Right forelimb (tissue), 1 donor: ENCODE measurements around the gene KLHL40.

Source experiments
- DNase-seq: peaks from one replicate; pipeline ENCODE4 v3.0.0-alpha.2; 2018

Gene KLHL40

GRCh38 chr3:42657675-42658074 is 27.7 kb upstream of the KLHL40 start:
- DNase-seq, result no peak

DNA sequence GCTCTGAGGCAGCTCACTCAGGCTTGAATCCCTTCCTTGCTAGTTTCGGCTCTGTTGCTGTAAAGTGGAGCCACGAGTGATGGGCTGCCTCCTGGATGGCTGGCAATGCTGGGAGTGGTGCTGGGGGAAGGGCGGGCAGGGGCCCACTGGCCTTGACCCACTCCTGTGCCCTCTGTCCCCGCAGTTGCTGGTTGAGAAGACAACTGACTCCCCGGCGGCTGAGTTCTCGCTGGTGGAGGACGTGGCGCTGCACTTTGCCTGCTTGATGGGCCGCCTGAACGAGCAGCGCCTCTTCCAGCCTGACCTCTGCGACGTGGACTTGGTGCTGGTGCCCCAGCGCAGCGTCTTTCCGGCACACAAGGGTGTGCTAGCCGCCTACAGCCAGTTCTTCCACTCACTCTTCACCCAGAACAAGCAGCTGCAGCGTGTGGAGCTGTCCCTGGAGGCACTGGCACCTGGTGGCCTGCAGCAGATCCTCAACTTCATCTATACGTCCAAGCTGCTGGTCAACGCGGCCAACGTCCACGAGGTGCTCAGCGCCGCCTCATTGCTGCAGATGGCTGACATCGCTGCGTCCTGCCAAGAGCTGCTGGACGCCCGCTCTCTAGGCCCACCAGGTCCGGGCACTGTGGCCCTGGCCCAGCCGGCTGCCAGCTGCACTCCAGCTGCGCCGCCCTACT is 27.1 kb upstream of the KLHL40 start:
- no peak for DNase-seq

GRCh38 chr3:42658771-42659390 is 26.5 kb upstream of the KLHL40 start:
- no peak for DNase-seq

- no peak for DNase-seq
Measured at GRCh38 chr3:42659451-42660130, 25.7 kb upstream of the KLHL40 start.

DNA sequence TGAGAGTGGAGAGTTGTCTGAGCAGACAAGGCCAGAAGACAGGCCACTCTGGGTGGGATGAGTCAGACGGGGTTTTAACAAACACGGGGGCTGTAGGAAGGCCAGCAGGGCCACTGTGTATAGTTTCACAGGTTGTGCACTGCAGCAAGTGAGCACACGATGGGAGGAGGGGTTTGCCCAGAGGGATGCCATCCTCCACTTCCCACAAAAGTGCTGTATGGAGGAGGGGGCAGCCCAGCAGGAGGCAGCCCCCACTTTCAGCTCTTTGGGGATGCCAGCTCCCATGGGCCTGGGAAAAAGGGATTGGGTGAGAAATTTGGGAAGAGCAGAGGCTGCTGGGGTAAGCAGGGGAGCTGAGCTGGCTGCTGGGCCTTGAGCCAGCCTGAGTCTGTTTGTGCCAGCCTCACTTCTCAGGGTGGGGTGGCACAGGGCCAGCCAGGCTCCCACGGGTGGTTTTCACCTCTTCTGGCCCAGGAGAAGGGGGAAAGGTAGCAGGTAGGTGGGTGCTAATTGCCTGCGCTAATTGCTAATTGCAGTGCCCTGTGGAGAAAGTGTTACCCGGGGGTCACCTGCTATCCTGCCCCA is 25.1 kb upstream of the KLHL40 start:
- DNase-seq, result no peak

GRCh38 chr3:42660898-42661297 is 24.4 kb upstream of the KLHL40 start:
- DNase-seq, result no peak

DNA sequence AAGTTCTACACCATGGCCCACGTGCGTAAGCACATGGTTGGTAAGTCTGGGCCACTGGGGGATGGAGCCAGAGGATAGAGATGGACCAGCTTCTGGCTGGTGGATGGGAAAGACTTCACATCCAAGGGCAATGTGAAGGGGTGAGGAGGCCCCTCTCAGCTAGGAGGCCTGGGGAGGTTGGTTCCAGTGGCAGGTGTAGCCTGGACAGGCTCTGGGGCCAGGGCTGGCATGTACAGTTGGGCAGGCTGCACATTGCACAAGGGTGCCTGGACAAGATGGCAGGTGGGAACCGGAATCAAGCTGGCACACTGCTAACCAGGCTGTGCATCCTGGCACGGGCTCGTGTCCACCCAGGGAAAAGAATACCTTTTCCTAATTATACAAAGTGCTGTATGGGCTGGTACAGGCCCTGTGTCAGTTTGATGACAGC is 23.7 kb upstream of the KLHL40 start:
- DNase-seq, result no peak

GRCh38 chr3:42662037-42662812 is 23.1 kb upstream of the KLHL40 start:
- DNase-seq, result no peak

- DNase-seq, result no peak
Measured at GRCh38 chr3:42662813-42663535, 22.4 kb upstream of the KLHL40 start.

- DNase-seq, result no peak
Measured at GRCh38 chr3:42663581-42664437, 21.5 kb upstream of the KLHL40 start.

DNA sequence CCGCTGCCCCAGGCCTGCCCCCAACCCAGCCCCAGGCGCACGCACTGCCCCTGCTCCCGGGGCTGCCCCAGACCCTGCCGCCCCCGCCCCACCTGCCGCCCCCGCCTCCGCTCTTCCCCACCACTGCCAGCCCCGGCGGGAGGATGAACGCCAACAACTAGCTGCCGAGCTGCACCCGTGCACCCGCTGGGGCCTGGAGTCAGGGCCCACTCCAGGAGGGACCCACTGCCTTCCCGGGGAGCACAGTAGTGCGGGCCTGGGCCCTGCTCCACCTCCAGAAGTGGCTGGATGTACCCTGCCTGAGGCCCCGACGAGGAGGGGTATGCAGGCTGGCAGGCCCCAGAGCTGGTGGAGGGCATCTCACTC is 20.9 kb upstream of the KLHL40 start:
- no peak for DNase-seq

- DNase-seq, result no peak
Measured at GRCh38 chr3:42665050-42665878, 20.1 kb upstream of the KLHL40 start.

- no peak for DNase-seq
Measured at GRCh38 chr3:42666022-42666421, 19.3 kb upstream of the KLHL40 start.

DNA sequence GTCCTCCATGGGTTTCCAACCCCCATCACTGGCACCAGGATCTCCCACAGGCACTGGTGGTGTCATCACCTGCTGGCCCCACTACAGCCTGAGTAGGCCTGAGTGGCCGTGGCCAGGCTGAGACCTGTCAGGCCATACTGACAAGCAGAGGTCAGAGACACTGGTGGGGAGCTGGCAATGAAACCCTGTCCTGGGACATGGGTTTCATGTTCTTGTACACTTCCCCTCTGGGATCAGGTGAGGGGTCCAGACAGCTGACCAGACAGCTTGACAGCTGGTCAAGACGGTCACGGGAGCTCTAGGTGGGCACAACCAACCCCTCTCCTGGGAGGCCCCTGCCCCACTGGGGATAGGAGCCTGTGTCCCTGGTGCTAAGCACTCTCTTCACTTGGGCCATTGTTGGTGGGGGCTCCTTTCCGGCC is 18.7 kb upstream of the KLHL40 start:
- DNase-seq, result no peak

DNA sequence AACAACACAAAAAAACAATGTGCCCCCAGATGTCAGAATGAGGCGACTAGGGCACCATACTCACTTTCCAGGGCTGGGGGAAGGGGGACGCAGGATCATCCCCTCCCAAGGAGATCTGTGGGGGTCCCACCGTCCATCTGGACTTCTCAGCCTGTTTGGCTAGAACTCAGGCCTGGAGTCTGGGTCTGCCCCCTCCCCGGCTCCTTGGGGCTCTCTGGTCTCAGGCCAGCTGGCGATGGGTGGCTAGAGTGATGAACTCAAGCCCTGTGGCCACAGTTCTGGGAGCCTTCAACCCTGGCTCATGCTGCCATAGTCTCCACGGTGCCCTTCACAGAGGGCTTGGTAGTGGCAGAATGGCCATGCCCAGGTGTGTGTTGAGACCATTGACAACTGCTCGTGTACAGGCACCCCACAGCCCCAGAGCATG is 18.2 kb upstream of the KLHL40 start:
- DNase-seq, result no peak

DNA sequence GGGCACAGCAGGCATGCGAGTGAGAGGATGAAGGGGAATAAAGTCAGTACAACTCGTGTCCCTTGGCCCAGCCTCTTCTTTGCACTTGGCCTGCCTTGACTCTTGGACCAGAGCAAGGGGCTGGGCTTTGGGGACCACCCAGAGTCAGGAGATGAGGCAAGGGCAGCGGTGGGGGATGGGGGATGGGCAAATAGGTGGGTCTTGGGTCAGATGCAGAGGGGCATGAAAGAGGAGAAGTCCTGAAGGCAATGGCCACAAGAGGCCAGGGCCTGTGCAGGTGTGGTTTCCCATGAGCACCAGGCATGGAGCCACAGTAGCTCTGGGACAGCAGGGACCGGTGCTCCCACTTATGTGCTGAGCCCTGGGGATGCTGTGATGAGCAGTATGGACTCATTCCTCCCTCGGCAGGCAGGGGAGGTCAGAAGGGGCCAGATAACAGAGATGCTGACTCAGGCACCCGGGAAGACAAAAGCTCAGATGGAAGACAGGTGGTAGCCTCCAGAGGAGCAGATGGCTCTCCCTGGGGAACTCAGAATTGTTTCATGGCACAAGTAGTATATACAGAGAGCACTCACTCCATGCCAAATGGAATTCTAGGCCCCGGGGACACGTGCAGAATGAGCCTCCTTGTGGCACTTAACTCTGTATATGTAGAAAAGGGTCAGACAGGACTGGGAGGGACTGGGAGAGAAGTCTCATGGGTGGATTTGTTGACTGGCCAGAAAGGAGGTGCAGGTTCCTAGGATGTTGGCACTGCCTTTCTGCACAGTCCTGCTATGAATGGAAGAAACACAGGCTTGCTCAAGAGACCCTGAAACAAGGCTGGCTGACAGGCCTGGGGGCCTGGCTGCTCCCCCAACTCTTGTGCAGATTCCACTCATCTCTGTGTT is 17.6 kb upstream of the KLHL40 start:
- no peak for DNase-seq

- DNase-seq, result no peak
Measured at GRCh38 chr3:42668413-42668760, 16.9 kb upstream of the KLHL40 start.

GRCh38 chr3:42668793-42669217 is 16.5 kb upstream of the KLHL40 start:
- DNase-seq, result no peak

DNA sequence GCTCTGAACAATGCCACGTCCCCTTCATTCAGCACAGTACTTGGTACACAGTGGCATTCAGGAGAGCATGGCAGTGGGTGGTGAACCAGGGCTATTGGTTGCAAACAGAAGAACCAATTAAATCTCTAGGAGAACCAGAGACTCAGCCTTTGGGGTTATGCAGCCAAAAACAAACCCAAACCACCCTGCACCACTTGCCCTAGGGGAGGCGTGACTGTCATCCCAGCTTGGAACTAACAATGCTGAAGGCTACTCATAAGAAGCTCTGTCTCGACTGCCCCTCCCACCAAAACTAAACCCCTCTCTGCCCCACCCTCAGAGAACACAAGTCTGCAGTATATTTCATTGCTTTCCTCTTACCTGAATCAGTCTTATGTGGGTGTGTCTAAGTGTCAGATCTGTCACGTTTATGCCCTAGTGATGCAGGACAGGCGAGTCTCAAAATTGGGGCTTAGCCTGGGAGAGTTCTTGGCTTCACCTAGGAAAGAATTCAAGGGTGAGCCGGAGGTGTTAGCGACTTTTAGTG is 15.2 kb upstream of the KLHL40 start:
- peak; percentile 13 for DNase-seq
